ENCODE data around the gene SORCS2.

The SORCS2 gene

DNA sequence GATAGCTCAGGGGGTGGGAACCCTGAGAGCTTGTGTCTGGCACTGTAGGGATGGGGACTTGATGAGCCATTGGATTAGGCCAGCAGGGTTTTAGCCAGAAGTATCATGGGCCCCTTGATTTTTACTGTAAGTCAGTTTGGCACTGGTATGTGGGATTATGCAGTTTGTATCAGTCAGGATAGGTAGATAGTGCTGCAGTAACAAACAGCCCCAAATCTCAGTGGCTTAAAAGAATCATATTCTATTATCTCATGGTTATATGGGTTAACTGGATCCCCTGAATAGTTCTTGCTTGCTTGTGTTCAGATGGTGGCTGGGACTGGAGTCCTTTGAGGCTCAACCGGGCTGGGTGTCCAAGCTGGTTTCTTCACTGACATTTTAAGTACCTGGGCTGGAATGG is 56.5 kb downstream of the SORCS2 start:
- 90% methylated on average over 1 of the region's 1 CpG for WGBS
- peaks cover 9% of the 10 kb centered on the region for H3K9me3 ChIP-seq (ENCODE audit: control insufficient read depth, low read length)
- no peak overlapping the region for H2BK5ac ChIP-seq (ENCODE audit: low read depth, low read length, poor library complexity, severe bottlenecking)
- no peak overlapping the region for H4K8ac ChIP-seq (ENCODE audit: low read length)
- no peak overlapping the region for H3K23ac ChIP-seq (ENCODE audit: low read length in 2 of 2)
- no peaks in the 10 kb centered on the region for H3K4me1 ChIP-seq (ENCODE audit: control insufficient read depth, insufficient read depth, low read depth, low read length)
- H2AK5ac ChIP-seq (ENCODE audit: low read length, severe bottlenecking) = no peak overlapping the region
- no peak overlapping the region for H3K18ac ChIP-seq (ENCODE audit: low read depth in 1 of 2, low read length in 2 of 2)
- no peak overlapping the region for H2BK15ac ChIP-seq (ENCODE audit: low read depth, poor library complexity, severe bottlenecking)
- H3K14ac ChIP-seq (ENCODE audit: low read length in 2 of 2) = no peak overlapping the region
- H3K4me3 ChIP-seq (ENCODE audit: insufficient read depth in 1 of 2, low read depth in 1 of 2, low read length in 2 of 2) = no peak overlapping the region
- peaks cover 41 to 43% of the 10 kb centered on the region in 2 experiments for H3K27me3 ChIP-seq (ENCODE audit: control insufficient read depth in 1 of 2, insufficient read depth in 1 of 2, low read length in 2 of 2)
- H3K4me2 ChIP-seq (ENCODE audit: low read length, poor library complexity, severe bottlenecking) = no peak overlapping the region
- no peak overlapping the region for H3K27ac ChIP-seq (ENCODE audit: low read length, poor library complexity, severe bottlenecking)
- no peak overlapping the region for H4K91ac ChIP-seq (ENCODE audit: low read length)
- H2AFZ ChIP-seq (ENCODE audit: low read depth, low read length) = no peak overlapping the region
- H3K36me3 ChIP-seq (ENCODE audit: control insufficient read depth in 1 of 2, insufficient read depth in 2 of 2, low read depth in 1 of 2, low read length in 2 of 2) = no peaks in the 10 kb centered on the region
- DNase-seq = no peak
- peaks cover 3% of the 10 kb centered on the region for H3K79me1 ChIP-seq (replicated peaks; ENCODE audit: low read length, poor library complexity, severe bottlenecking)
- H3K9ac ChIP-seq (ENCODE audit: low read length) = no peak overlapping the region
- no peak overlapping the region for H2BK12ac ChIP-seq (ENCODE audit: low read length in 2 of 2)
- no peak overlapping the region for H3K4ac ChIP-seq (ENCODE audit: low read depth in 1 of 2, low read length in 2 of 2)
- H2BK120ac ChIP-seq (ENCODE audit: low read depth, low read length) = no peak overlapping the region

GRCh38 chr4:7251321-7251720 is 59.0 kb downstream of the SORCS2 start:
- Histone ChIP-seq H3K79me1 (replicated peaks; ENCODE audit: low read length, poor library complexity, severe bottlenecking) (peaks cover 3% of the 10 kb centered on the region), H3K36me3 (ENCODE audit: control insufficient read depth in 1 of 2, insufficient read depth in 2 of 2, low read depth in 1 of 2, low read length in 2 of 2) (no peaks in the 10 kb centered on the region), H2BK12ac (ENCODE audit: low read length in 2 of 2) (no peak overlapping the region), H3K4me1 (ENCODE audit: control insufficient read depth, insufficient read depth, low read depth, low read length) (peaks cover 5% of the 10 kb centered on the region), H3K14ac (ENCODE audit: low read length in 2 of 2) (no peak overlapping the region), H2AK5ac (ENCODE audit: low read length, severe bottlenecking) (no peak overlapping the region), H3K4me2 (ENCODE audit: low read length, poor library complexity, severe bottlenecking) (no peak overlapping the region), H3K27ac (ENCODE audit: low read length, poor library complexity, severe bottlenecking) (no peak overlapping the region), H4K91ac (ENCODE audit: low read length) (no peak overlapping the region), H3K4ac (ENCODE audit: low read depth in 1 of 2, low read length in 2 of 2) (no peak overlapping the region), H3K18ac (ENCODE audit: low read depth in 1 of 2, low read length in 2 of 2) (no peak overlapping the region), H3K9me3 (ENCODE audit: control insufficient read depth, low read length) (peaks cover 9% of the 10 kb centered on the region), H3K9ac (ENCODE audit: low read length) (no peak overlapping the region), H3K27me3 (ENCODE audit: control insufficient read depth in 1 of 2, insufficient read depth in 1 of 2, low read length in 2 of 2) (peaks cover 27 to 29% of the 10 kb centered on the region in 2 experiments), H4K8ac (ENCODE audit: low read length) (no peak overlapping the region), H2BK120ac (ENCODE audit: low read depth, low read length) (no peak overlapping the region), H2BK5ac (ENCODE audit: low read depth, low read length, poor library complexity, severe bottlenecking) (no peak overlapping the region), H3K23ac (ENCODE audit: low read length in 2 of 2) (no peak overlapping the region), H3K4me3 (ENCODE audit: insufficient read depth in 1 of 2, low read depth in 1 of 2, low read length in 2 of 2) (no peak overlapping the region), H2AFZ (ENCODE audit: low read depth, low read length) (no peak overlapping the region), H2BK15ac (ENCODE audit: low read depth, poor library complexity, severe bottlenecking) (no peak overlapping the region)
- WGBS = 79% methylated on average over 5 of the region's 5 CpGs
- no peak for DNase-seq

GRCh38 chr4:7252051-7252450 is 59.7 kb downstream of the SORCS2 start:
- H3K4me3 ChIP-seq (ENCODE audit: insufficient read depth in 1 of 2, low read depth in 1 of 2, low read length in 2 of 2) = no peak overlapping the region
- H2BK120ac ChIP-seq (ENCODE audit: low read depth, low read length) = no peak overlapping the region
- no peak overlapping the region for H3K14ac ChIP-seq (ENCODE audit: low read length in 2 of 2)
- no peak for DNase-seq
- no peak overlapping the region for H2BK5ac ChIP-seq (ENCODE audit: low read depth, low read length, poor library complexity, severe bottlenecking)
- H3K9ac ChIP-seq (ENCODE audit: low read length) = no peak overlapping the region
- peaks cover 27 to 29% of the 10 kb centered on the region in 2 experiments for H3K27me3 ChIP-seq (ENCODE audit: control insufficient read depth in 1 of 2, insufficient read depth in 1 of 2, low read length in 2 of 2)
- 83% methylated on average over 4 of the region's 7 CpGs for WGBS
- H3K4ac ChIP-seq (ENCODE audit: low read depth in 1 of 2, low read length in 2 of 2) = no peak overlapping the region
- no peaks in the 10 kb centered on the region for H3K36me3 ChIP-seq (ENCODE audit: control insufficient read depth in 1 of 2, insufficient read depth in 2 of 2, low read depth in 1 of 2, low read length in 2 of 2)
- no peak overlapping the region for H3K18ac ChIP-seq (ENCODE audit: low read depth in 1 of 2, low read length in 2 of 2)
- no peak overlapping the region for H3K4me2 ChIP-seq (ENCODE audit: low read length, poor library complexity, severe bottlenecking)
- H2AK5ac ChIP-seq (ENCODE audit: low read length, severe bottlenecking) = no peak overlapping the region
- no peak overlapping the region for H2BK12ac ChIP-seq (ENCODE audit: low read length in 2 of 2)
- H4K91ac ChIP-seq (ENCODE audit: low read length) = no peak overlapping the region
- H3K9me3 ChIP-seq (ENCODE audit: control insufficient read depth, low read length) = peaks cover 9% of the 10 kb centered on the region
- H3K79me1 ChIP-seq (replicated peaks; ENCODE audit: low read length, poor library complexity, severe bottlenecking) = peaks cover 3% of the 10 kb centered on the region
- H3K23ac ChIP-seq (ENCODE audit: low read length in 2 of 2) = no peak overlapping the region
- H3K27ac ChIP-seq (ENCODE audit: low read length, poor library complexity, severe bottlenecking) = no peak overlapping the region
- H2AFZ ChIP-seq (ENCODE audit: low read depth, low read length) = no peak overlapping the region
- no peak overlapping the region for H4K8ac ChIP-seq (ENCODE audit: low read length)
- H2BK15ac ChIP-seq (ENCODE audit: low read depth, poor library complexity, severe bottlenecking) = no peak overlapping the region
- peaks cover 7% of the 10 kb centered on the region for H3K4me1 ChIP-seq (ENCODE audit: control insufficient read depth, insufficient read depth, low read depth, low read length)

DNA sequence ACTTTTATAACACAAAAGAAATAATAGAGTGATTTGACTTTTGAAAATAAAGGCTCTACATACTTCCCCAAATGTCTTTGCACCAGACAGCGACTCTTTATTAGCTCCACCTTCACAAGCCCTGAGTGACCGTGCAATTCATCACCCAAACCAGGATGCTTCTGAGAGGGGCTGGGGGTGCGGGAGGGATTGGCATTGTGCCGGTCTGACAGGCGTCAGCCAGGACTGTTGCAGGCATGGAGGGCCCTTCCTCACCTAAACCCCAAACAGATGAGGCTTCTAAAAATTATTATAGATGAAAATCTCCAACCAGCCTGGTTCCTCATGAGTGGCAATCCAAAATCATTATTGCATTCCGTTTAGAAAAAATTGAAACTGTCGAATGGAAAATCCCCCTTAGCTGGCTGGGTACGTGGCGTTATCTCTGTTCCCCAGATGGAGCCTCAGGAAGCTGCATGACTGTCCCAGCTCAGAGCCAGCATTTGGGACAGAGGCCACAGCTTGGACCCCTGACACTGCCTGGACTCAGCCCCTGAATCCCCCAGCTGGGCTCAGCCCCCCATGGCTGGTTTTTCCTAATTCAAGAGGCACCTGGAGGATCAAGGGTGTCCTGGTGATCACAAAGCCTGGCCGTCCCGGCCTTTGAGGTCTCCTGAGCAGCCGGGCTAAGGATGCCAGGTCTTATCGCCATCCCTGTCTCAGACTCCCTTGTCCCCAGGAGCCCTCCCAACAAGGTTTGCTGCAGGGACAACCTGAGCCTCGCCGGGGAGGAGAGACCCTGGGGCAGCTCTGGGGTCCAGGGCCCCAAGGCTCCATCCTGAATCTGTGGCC is 60.4 kb downstream of the SORCS2 start:
- Histone ChIP-seq H3K27me3 (ENCODE audit: control insufficient read depth in 1 of 2, insufficient read depth in 1 of 2, low read length in 2 of 2) (peaks cover 27 to 32% of the 10 kb centered on the region in 2 experiments), H3K9ac (ENCODE audit: low read length) (no peak overlapping the region), H3K4ac (ENCODE audit: low read depth in 1 of 2, low read length in 2 of 2) (no peak overlapping the region), H3K79me1 (replicated peaks; ENCODE audit: low read length, poor library complexity, severe bottlenecking) (peaks cover 3% of the 10 kb centered on the region), H3K4me2 (ENCODE audit: low read length, poor library complexity, severe bottlenecking) (no peak overlapping the region), H3K4me3 (ENCODE audit: insufficient read depth in 1 of 2, low read depth in 1 of 2, low read length in 2 of 2) (no peak overlapping the region), H2BK12ac (ENCODE audit: low read length in 2 of 2) (no peak overlapping the region), H3K14ac (ENCODE audit: low read length in 2 of 2) (no peak overlapping the region), H2BK120ac (ENCODE audit: low read depth, low read length) (no peak overlapping the region), H3K4me1 (ENCODE audit: control insufficient read depth, insufficient read depth, low read depth, low read length) (peaks cover 7% of the 10 kb centered on the region), H3K36me3 (ENCODE audit: control insufficient read depth in 1 of 2, insufficient read depth in 2 of 2, low read depth in 1 of 2, low read length in 2 of 2) (no peaks in the 10 kb centered on the region), H2AFZ (ENCODE audit: low read depth, low read length) (no peak overlapping the region), H2AK5ac (ENCODE audit: low read length, severe bottlenecking) (no peak overlapping the region), H4K8ac (ENCODE audit: low read length) (no peak overlapping the region), H3K23ac (ENCODE audit: low read length in 2 of 2) (no peak overlapping the region), H2BK15ac (ENCODE audit: low read depth, poor library complexity, severe bottlenecking) (no peak overlapping the region), H2BK5ac (ENCODE audit: low read depth, low read length, poor library complexity, severe bottlenecking) (no peak overlapping the region), H3K18ac (ENCODE audit: low read depth in 1 of 2, low read length in 2 of 2) (no peak overlapping the region), H3K27ac (ENCODE audit: low read length, poor library complexity, severe bottlenecking) (no peak overlapping the region), H4K91ac (ENCODE audit: low read length) (no peak overlapping the region), H3K9me3 (ENCODE audit: control insufficient read depth, low read length) (peaks cover 9% of the 10 kb centered on the region)
- no peak for DNase-seq
- WGBS = 84% methylated on average over 15 of the region's 15 CpGs

Measured in mesenchymal stem cell (in vitro differentiated cells and primary cell).